Measurements from ENCODE around the gene ARID1B.

Gene ARID1B

GRCh38 chr6:157063923-157064322 lies 286.7 kb downstream of the ARID1B start:
- no peak for DNase-seq (ENCODE audit: insufficient read length, low spot score)
- no peak for FAIRE-seq

- FAIRE-seq, result no peak
These were observed 287.3 kb downstream of the ARID1B start for GRCh38 chr6:157064502-157064901.

GRCh38 chr6:157065366-157065765 lies 288.2 kb downstream of the ARID1B start:
- FAIRE-seq, result no peak
- no peak for DNase-seq (ENCODE audit: insufficient read length, low spot score)

More at GRCh38 chr6:157064502-157064901, 287.3 kb downstream of the ARID1B start:
- no peak for DNase-seq (ENCODE audit: insufficient read length, low spot score)

- DNase-seq (ENCODE audit: insufficient read length, low spot score) (no peak), FAIRE-seq (peak; percentile 48)
These were observed 289.8 kb downstream of the ARID1B start for GRCh38 chr6:157066781-157067491.

GRCh38 chr6:157067507-157067906 lies 290.3 kb downstream of the ARID1B start:
- no peak for FAIRE-seq
- no peak for DNase-seq (ENCODE audit: insufficient read length, low spot score)

GRCh38 chr6:157068691-157069324 lies 291.6 kb downstream of the ARID1B start:
- FAIRE-seq, result peak; percentile 93
- DNase-seq (ENCODE audit: insufficient read length, low spot score), result peak; percentile 30

- FAIRE-seq, result peak; percentile 70
- no peak for DNase-seq (ENCODE audit: insufficient read length, low spot score)
These were observed 292.4 kb downstream of the ARID1B start for GRCh38 chr6:157069585-157069984.

GRCh38 chr6:157070403-157071107 lies 293.4 kb downstream of the ARID1B start:
- DNase-seq (ENCODE audit: insufficient read length, low spot score) (no peak), FAIRE-seq (peak; percentile 67)

GRCh38 chr6:157072128-157072527 lies 294.9 kb downstream of the ARID1B start:
- FAIRE-seq (no peak), DNase-seq (ENCODE audit: insufficient read length, low spot score) (no peak)

GRCh38 chr6:157073596-157073995 lies 296.4 kb downstream of the ARID1B start:
- no peak for DNase-seq (ENCODE audit: insufficient read length, low spot score)
- FAIRE-seq, result no peak

GRCh38 chr6:157074969-157075368 lies 297.8 kb downstream of the ARID1B start:
- FAIRE-seq (no peak), DNase-seq (ENCODE audit: insufficient read length, low spot score) (no peak)

GRCh38 chr6:157075549-157076450 lies 298.6 kb downstream of the ARID1B start:
- peak; percentile 21 for DNase-seq (ENCODE audit: insufficient read length, low spot score)
- peak; percentile 99 for FAIRE-seq

- FAIRE-seq, result no peak
- DNase-seq (ENCODE audit: insufficient read length, low spot score), result no peak
These were observed 299.3 kb downstream of the ARID1B start for GRCh38 chr6:157076451-157076822.

- FAIRE-seq (no peak), DNase-seq (ENCODE audit: insufficient read length, low spot score) (no peak)
These were observed 300.1 kb downstream of the ARID1B start for GRCh38 chr6:157077251-157077650.

GRCh38 chr6:157078326-157078725 lies 301.1 kb downstream of the ARID1B start:
- no peak for DNase-seq (ENCODE audit: insufficient read length, low spot score)
- FAIRE-seq, result no peak

- no peak for DNase-seq (ENCODE audit: insufficient read length, low spot score)
- FAIRE-seq, result peak; percentile 8
These were observed 302.1 kb downstream of the ARID1B start for GRCh38 chr6:157079277-157079676.

- no peak for FAIRE-seq
- DNase-seq (ENCODE audit: insufficient read length, low spot score), result no peak
These were observed 302.6 kb downstream of the ARID1B start for GRCh38 chr6:157079771-157080170.

- DNase-seq (ENCODE audit: insufficient read length, low spot score) (no peak), FAIRE-seq (no peak)
These were observed 303.8 kb downstream of the ARID1B start for GRCh38 chr6:157080986-157081391.

GRCh38 chr6:157083343-157083742 lies 306.2 kb downstream of the ARID1B start:
- no peak for FAIRE-seq

GRCh38 chr6:157086632-157087031 lies 309.5 kb downstream of the ARID1B start:
- DNase-seq (ENCODE audit: insufficient read length, low spot score), result no peak
- FAIRE-seq, result no peak

More at GRCh38 chr6:157083343-157083742, 306.2 kb downstream of the ARID1B start:
- DNase-seq (ENCODE audit: insufficient read length, low spot score), result no peak

- FAIRE-seq (no peak), DNase-seq (ENCODE audit: insufficient read length, low spot score) (no peak)
These were observed 310.8 kb downstream of the ARID1B start for GRCh38 chr6:157087974-157088373.

Measured in GM19239 (cell line).